Activated CD4-positive, alpha-beta T cell treated with anti-CD3 and anti-CD28 coated beads for 36 hours (primary cell): ENCODE data around the gene SSNA1. TPM values are rescaled to one million over a fixed set of nuclear protein-coding genes. Genes with fewer than 3 reads are reported as not detected.

Experiments
- microRNA-seq: library from miRNA; unstranded; fragments of <30 nt; microRNA quantifications from one replicate; pipeline ENCODE4 v1.2.0, GENCODE V29; 2021; ENCODE audit warnings: borderline replicate concordance
- total RNA-seq, 2 experiments: library from RNA; stranded (reverse); gene quantifications; one replicate each; pipeline ENCODE4 v1.2.3, GENCODE V29; 2021

SSNA1 gene
- total RNA-seq, 2 experiments from 2014 or later: 53.6 to 58.6 TPM

Small RNAs within 50 kb of the gene (microRNA-seq; reads per million reads assigned to microRNA genes)
- not detected for gene MIR3621

Other genes starting within 250 kb of the SSNA1 start
- gene FBXW5, start 243.9 kb upstream of the SSNA1 start, total RNA-seq: 10 to 100 TPM; 54.4 to 66.4 TPM
- gene C8G, start 243.4 kb upstream of the SSNA1 start, total RNA-seq: under 1 TPM in 1 of 2 experiments, not detected in 1; 0.77 TPM
- gene LCN12, start 236.4 kb upstream of the SSNA1 start, total RNA-seq: 1 to 10 TPM; 1.1 to 1.5 TPM
- gene PTGDS, start 211.2 kb upstream of the SSNA1 start, total RNA-seq: not detected
- gene LCNL1, start 205.7 kb upstream of the SSNA1 start, total RNA-seq: not detected
- gene PAXX, start 196.3 kb upstream of the SSNA1 start, total RNA-seq: 10 to 100 TPM; 52.7 to 67.1 TPM
- gene CLIC3, start 192.1 kb upstream of the SSNA1 start, total RNA-seq: not detected
- 10 to 100 TPM; 20.4 to 23.7 TPM for gene ABCA2, start 160.4 kb upstream of the SSNA1 start, total RNA-seq
- gene FUT7, start 156.6 kb upstream of the SSNA1 start, total RNA-seq: 1 to 10 TPM; 1.3 to 1.6 TPM
- gene NPDC1, start 142.5 kb upstream of the SSNA1 start, total RNA-seq: 10 to 100 TPM; 21.0 to 23.1 TPM
- under 1 TPM in 1 of 2 experiments, not detected in 1; 0.19 TPM for gene ENTPD2, start 134.6 kb upstream of the SSNA1 start, total RNA-seq
- 1 to 10 TPM; 6.4 to 8.8 TPM for gene SAPCD2, start 118.1 kb upstream of the SSNA1 start, total RNA-seq
- 10 to 100 TPM; 12.5 to 14.4 TPM for gene UAP1L1, start 111.2 kb upstream of the SSNA1 start, total RNA-seq
- 10 to 100 TPM; 21.6 to 26.7 TPM for gene MAN1B1, start 101.7 kb upstream of the SSNA1 start, total RNA-seq
- gene DPP7, start 73.9 kb upstream of the SSNA1 start, total RNA-seq: 100 to 1,000 TPM; 188 to 204 TPM
- under 1 TPM in 1 of 2 experiments, not detected in 1; 0.14 TPM for gene GRIN1, start 49.5 kb upstream of the SSNA1 start, total RNA-seq
- not detected for gene LRRC26, start 18.6 kb upstream of the SSNA1 start, total RNA-seq
- gene TMEM210, start 16.6 kb upstream of the SSNA1 start, total RNA-seq: not detected
- gene ANAPC2, start 116 bp upstream of the SSNA1 start, total RNA-seq: 10 to 100 TPM; 30.8 to 38.4 TPM
- gene TPRN, start 12.1 kb downstream of the SSNA1 start, total RNA-seq: 1 to 10 TPM; 5.6 to 5.8 TPM
- gene TMEM203, start 17.0 kb downstream of the SSNA1 start, total RNA-seq: 10 to 100 TPM; 25.0 to 30.7 TPM
- gene NDOR1, start 17.0 kb downstream of the SSNA1 start, total RNA-seq: 10 to 100 TPM; 27.0 to 27.8 TPM
- 1 to 10 TPM; 7.1 to 8.9 TPM for gene RNF208, start 33.6 kb downstream of the SSNA1 start, total RNA-seq
- under 1 TPM; 0.23 to 0.42 TPM for gene CYSRT1, start 36.5 kb downstream of the SSNA1 start, total RNA-seq
- gene RNF224, start 38.8 kb downstream of the SSNA1 start, total RNA-seq: not detected
- gene SLC34A3, start 42.2 kb downstream of the SSNA1 start, total RNA-seq: not detected
- 100 to 1,000 TPM; 264 to 278 TPM for gene TUBB4B, start 52.6 kb downstream of the SSNA1 start, total RNA-seq
- gene STPG3, start 62.6 kb downstream of the SSNA1 start, total RNA-seq: not detected
- gene NELFB, start 66.7 kb downstream of the SSNA1 start, total RNA-seq: 10 to 100 TPM; 41.4 to 54.1 TPM
- gene TOR4A, start 89.0 kb downstream of the SSNA1 start, total RNA-seq: 1 to 10 TPM; 2.6 to 3.4 TPM
- gene NRARP, start 113.6 kb downstream of the SSNA1 start, total RNA-seq: 1 to 10 TPM; 2.1 TPM
- 1 to 10 TPM; 6.7 to 7.1 TPM for gene EXD3, start 234.5 kb downstream of the SSNA1 start, total RNA-seq
- gene NOXA1, start 234.7 kb downstream of the SSNA1 start, total RNA-seq: 1 to 10 TPM in 1 of 2 experiments, under 1 TPM in 1; 0.97 to 1.7 TPM